HL-60 (cell line): ENCODE results near the gene ENOX1.

ENCODE experiments used
- GABPA ChIP-seq: IDR thresholded peaks from 2 replicates; pipeline ENCODE4 v1.6.1; 2012; ENCODE audit warnings: low read depth
- POLR2AphosphoS5 ChIP-seq: IDR thresholded peaks from 2 replicates; pipeline ENCODE4 v1.6.1; 2012; ENCODE audit warnings: low read depth
- SPI1 ChIP-seq: IDR thresholded peaks from 2 replicates; pipeline ENCODE4 v1.6.1; 2012; ENCODE audit warnings: low read depth, mild to moderate bottlenecking, borderline replicate concordance
- TF ChIP-seq, protein P1 (sequence below): IDR thresholded peaks from one replicate; pipeline ENCODE4 v1.5.1; 2011; ENCODE audit warnings: low read length, control low read depth, inconsistent platforms; ENCODE audit not compliant: insufficient read depth

DNA sequence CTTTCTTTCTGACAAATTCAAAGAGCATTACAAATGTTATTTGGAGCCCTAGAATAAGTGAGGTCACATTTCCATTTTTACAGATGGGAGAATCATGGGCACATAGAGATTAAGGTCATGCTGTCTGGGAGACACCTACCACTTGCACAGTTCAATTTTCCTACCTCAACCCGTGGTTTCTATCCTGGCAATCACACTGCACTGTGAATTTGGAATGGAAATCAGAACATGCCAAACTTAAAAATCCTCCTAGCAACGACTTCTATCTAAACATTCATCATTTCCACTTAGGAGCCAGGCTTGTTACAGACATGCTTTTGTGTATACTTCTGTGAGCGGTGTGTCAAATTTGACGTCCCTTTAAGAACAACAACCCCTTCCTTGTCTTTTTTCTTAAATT lies 511.9 kb downstream of the ENOX1 start:
- TF ChIP-seq, protein P1, sequence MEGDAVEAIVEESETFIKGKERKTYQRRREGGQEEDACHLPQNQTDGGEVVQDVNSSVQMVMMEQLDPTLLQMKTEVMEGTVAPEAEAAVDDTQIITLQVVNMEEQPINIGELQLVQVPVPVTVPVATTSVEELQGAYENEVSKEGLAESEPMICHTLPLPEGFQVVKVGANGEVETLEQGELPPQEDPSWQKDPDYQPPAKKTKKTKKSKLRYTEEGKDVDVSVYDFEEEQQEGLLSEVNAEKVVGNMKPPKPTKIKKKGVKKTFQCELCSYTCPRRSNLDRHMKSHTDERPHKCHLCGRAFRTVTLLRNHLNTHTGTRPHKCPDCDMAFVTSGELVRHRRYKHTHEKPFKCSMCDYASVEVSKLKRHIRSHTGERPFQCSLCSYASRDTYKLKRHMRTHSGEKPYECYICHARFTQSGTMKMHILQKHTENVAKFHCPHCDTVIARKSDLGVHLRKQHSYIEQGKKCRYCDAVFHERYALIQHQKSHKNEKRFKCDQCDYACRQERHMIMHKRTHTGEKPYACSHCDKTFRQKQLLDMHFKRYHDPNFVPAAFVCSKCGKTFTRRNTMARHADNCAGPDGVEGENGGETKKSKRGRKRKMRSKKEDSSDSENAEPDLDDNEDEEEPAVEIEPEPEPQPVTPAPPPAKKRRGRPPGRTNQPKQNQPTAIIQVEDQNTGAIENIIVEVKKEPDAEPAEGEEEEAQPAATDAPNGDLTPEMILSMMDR: no peak
- TF ChIP-seq POLR2AphosphoS5 (no peak), GABPA (no peak), SPI1 (no peak)
